GM12892 (cell line): ENCODE results near the gene LYRM4.

ENCODE experiments used
- POLR2A ChIP-seq: IDR thresholded peaks from 2 replicates; pipeline ENCODE4 v1.6.1; 2011; ENCODE audit warnings: low read depth, low read length, control low read depth
- POLR2AphosphoS5 ChIP-seq: IDR thresholded peaks from 2 replicates; pipeline ENCODE4 v1.6.1; 2011; ENCODE audit warnings: low read depth, low read length, control low read depth

GRCh38 chr6:5153186-5153585 lies 107.6 kb downstream of the LYRM4 start:
- TF ChIP-seq POLR2A = no peak
- no peak for TF ChIP-seq POLR2AphosphoS5
